Immature natural killer cell (primary cell): ENCODE results near the gene PLEKHG4B. TPM values are rescaled to one million over a fixed set of nuclear protein-coding genes. Genes with fewer than 3 reads are reported as not detected.
"Not testable (repeated sequence)": the region's sequence is repeated elsewhere in the genome, so short reads cannot be mapped to it uniquely, and the experiment has no call there.

Experiments used
- DNase-seq, 3 donors: peaks; one replicate each; pipeline ENCODE4 v3.0.0; 2022; ENCODE audit warnings: mixed read lengths in 1 of 3
- H3K27ac Mint-ChIP-seq, 6 donors: one replicate each; pipeline ENCODE4 v1.8.0; 2020; ENCODE audit warnings: mixed read lengths in 6 of 6, mild to moderate bottlenecking in 5 of 6, inconsistent platforms in 4 of 6, moderate library complexity in 3 of 6
- H3K27me3 Mint-ChIP-seq, 3 donors: one replicate each; pipeline ENCODE4 v1.8.0; 2020 to 2021; ENCODE audit warnings: low read depth in 3 of 3, mild to moderate bottlenecking in 3 of 3, mixed read lengths in 3 of 3, moderate library complexity in 3 of 3, inconsistent platforms in 1 of 3
- H3K36me3 Mint-ChIP-seq, 3 donors: one replicate each; pipeline ENCODE4 v1.8.0; 2020; ENCODE audit warnings: mixed read lengths in 3 of 3, inconsistent platforms in 2 of 3, mild to moderate bottlenecking in 2 of 3
- H3K4me1 Mint-ChIP-seq, 2 donors: one replicate each; pipeline ENCODE4 v1.8.0; 2020; ENCODE audit warnings: inconsistent platforms in 2 of 2, mild to moderate bottlenecking in 2 of 2, mixed read lengths in 2 of 2, moderate library complexity in 1 of 2
- H3K4me3 Mint-ChIP-seq, 5 donors: one replicate each; pipeline ENCODE4 v1.8.0; 2020; ENCODE audit warnings: mild to moderate bottlenecking in 5 of 5, mixed read lengths in 5 of 5, inconsistent platforms in 3 of 5, moderate library complexity in 3 of 5
- H3K9me3 Mint-ChIP-seq, 6 donors: one replicate each; pipeline ENCODE4 v1.8.0; 2020; ENCODE audit warnings: mild to moderate bottlenecking in 6 of 6, mixed read lengths in 6 of 6, inconsistent platforms in 4 of 6, moderate library complexity in 3 of 6
- polyA plus RNA-seq, 3 donors: library from polyadenylated mRNA; unstranded; fragments of 300-500 nt; fragmentation: Illumina TruSeq; gene quantifications; one replicate each; pipeline ENCODE4 v1.2.3, GENCODE V29; 2021

The PLEKHG4B gene
- polyA plus RNA-seq, 3 donors from 2014 or later, result not detected

- Mint-ChIP-seq H3K27me3 (peaks cover 4 to 21% (median 10%) of the 10 kb centered on the region in 3 donors), H3K27ac (peak overlapping the region; percentile 95 to 98 (median 96)), H3K4me1 (peaks cover 52 to 63% of the 10 kb centered on the region in 2 donors), H3K9me3 (no peaks in the 10 kb centered on the region), H3K4me3 (peak overlapping the region; percentile 93 to 97 (median 96)), H3K36me3 (peaks cover 2 to 8% (median 7%) of the 10 kb centered on the region in 3 donors)
- DNase-seq, result peak; percentile 39 to 44 (median 43)
Observed at GRCh38 chr5:219991-220390, 128.0 kb downstream of the PLEKHG4B start.

- Mint-ChIP-seq H3K4me1 (peaks cover 36 to 45% of the 10 kb centered on the region in 2 donors), H3K36me3 (peaks cover 18 to 27% (median 20%) of the 10 kb centered on the region in 3 donors), H3K27me3 (peaks cover 4 to 17% (median 6%) of the 10 kb centered on the region in 3 donors), H3K27ac (peak overlapping the region in 3 of 6 donors; percentile 55 to 75 (median 63))
- H3K4me3 Mint-ChIP-seq, H3K9me3 Mint-ChIP-seq, DNase-seq: not testable (repeated sequence)
Observed at GRCh38 chr5:222951-223715, 131.2 kb downstream of the PLEKHG4B start.

DNA sequence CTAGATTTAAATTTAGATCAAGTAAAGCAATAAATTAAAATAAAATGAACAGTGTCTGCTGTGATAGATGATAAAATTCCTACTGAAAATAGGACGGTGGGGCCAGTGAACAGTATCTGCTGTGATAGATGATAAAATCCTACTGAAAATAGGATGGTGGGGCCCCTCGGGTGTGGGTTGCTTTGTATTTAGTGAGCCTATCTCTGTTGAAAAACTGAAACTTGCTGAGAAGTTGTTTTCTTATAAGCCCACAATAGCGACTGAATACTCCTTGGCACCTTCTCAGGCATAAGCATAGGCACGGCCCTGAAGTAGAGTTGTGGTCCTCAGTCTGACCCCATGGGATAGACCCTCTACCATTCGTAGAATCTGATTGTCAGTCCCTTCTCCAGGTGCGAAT is 131.8 kb downstream of the PLEKHG4B start:
- peaks cover 36 to 45% of the 10 kb centered on the region in 2 donors for H3K4me1 Mint-ChIP-seq
- H3K27ac Mint-ChIP-seq, result peak overlapping the region in 1 of 6 donors; percentile 55
- H3K36me3 Mint-ChIP-seq, result peaks cover 20 to 30% (median 20%) of the 10 kb centered on the region in 3 donors
- H3K9me3 Mint-ChIP-seq, result no peaks in the 10 kb centered on the region
- no peak overlapping the region for H3K4me3 Mint-ChIP-seq
- no peak for DNase-seq
- peaks cover 3 to 16% (median 6%) of the 10 kb centered on the region in 3 donors for H3K27me3 Mint-ChIP-seq

- no peak for DNase-seq
- Mint-ChIP-seq H3K4me1 (peaks cover 26 to 30% of the 10 kb centered on the region in 2 donors), H3K4me3 (no peak overlapping the region), H3K9me3 (no peaks in the 10 kb centered on the region), H3K27ac (peak overlapping the region in 2 of 6 donors; percentile 12 to 35), H3K27me3 (peaks cover 0 to 8% (median 0%) of the 10 kb centered on the region in 3 donors), H3K36me3 (peaks cover 25 to 40% (median 30%) of the 10 kb centered on the region in 3 donors)
Observed at GRCh38 chr5:225334-225733, 133.4 kb downstream of the PLEKHG4B start.

DNA sequence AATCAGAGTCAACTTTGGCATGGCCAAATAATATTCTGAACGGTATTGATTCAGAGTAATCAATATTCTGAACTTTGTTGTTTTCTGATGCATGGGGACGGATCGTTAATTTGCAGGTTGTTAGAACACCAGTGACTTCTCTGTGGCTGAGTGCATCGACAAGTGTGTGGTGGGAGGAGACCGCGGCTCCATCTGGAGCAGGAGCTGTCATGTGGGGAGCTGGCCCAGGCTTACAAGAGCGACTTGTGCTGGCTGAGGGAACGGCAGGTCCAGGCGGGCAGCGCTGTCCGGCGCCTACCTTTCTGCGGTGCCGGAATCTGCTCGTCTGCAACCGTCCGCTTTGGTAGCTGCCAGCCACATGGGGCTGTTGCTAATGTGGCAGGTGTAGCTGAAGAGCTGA is 135.4 kb downstream of the PLEKHG4B start:
- H3K36me3 Mint-ChIP-seq, result peaks cover 30 to 50% (median 33%) of the 10 kb centered on the region in 3 donors
- H3K27ac Mint-ChIP-seq, DNase-seq, H3K4me3 Mint-ChIP-seq, H3K27me3 Mint-ChIP-seq, H3K9me3 Mint-ChIP-seq: not testable (repeated sequence)
- peaks cover 11 to 13% of the 10 kb centered on the region in 2 donors for H3K4me1 Mint-ChIP-seq

GRCh38 chr5:228886-229285 is 136.9 kb downstream of the PLEKHG4B start:
- Mint-ChIP-seq H3K4me1 (peaks cover 0 to 2% of the 10 kb centered on the region in 2 donors), H3K36me3 (peaks cover 35 to 61% (median 41%) of the 10 kb centered on the region in 3 donors), H3K27me3 (peaks cover 0 to 4% (median 0%) of the 10 kb centered on the region in 3 donors), H3K27ac (no peak overlapping the region), H3K4me3 (no peak overlapping the region), H3K9me3 (no peaks in the 10 kb centered on the region)
- no peak for DNase-seq

DNA sequence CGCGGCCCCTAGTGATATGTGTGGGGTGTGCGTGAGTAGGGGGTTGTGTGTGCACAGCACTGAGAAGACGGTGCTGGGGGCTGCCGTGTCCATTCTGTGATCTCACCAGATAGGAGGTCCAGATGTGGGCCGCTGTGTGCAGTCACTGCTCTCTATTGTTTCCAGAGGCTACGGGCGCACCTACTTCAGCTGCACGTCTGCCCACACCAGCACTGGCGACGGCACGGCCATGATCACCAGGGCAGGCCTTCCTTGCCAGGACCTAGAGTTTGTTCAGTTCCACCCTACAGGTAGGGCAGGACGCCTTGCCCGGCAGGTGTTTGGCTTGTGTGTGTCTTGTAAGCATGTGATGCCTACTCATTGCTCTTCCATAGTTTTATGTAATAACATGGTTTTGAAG is 138.7 kb downstream of the PLEKHG4B start:
- peaks cover 0 to 2% (median 0%) of the 10 kb centered on the region in 3 donors for H3K27me3 Mint-ChIP-seq

GRCh38 chr5:231661-232060 is 139.7 kb downstream of the PLEKHG4B start:
- peaks cover 26 to 56% (median 42%) of the 10 kb centered on the region in 3 donors for H3K36me3 Mint-ChIP-seq
- no peak for DNase-seq
- H3K4me3 Mint-ChIP-seq, result no peak overlapping the region
- no peak overlapping the region for H3K27ac Mint-ChIP-seq
- H3K27me3 Mint-ChIP-seq, result peaks cover 0 to 2% (median 0%) of the 10 kb centered on the region in 3 donors
- H3K9me3 Mint-ChIP-seq, result no peaks in the 10 kb centered on the region
- H3K4me1 Mint-ChIP-seq, result no peaks in the 10 kb centered on the region

More for the DNA sequence above, 138.7 kb downstream of the PLEKHG4B start:
- H3K4me1 Mint-ChIP-seq, result no peaks in the 10 kb centered on the region
- no peak overlapping the region for H3K4me3 Mint-ChIP-seq
- no peak for DNase-seq
- no peak overlapping the region for H3K27ac Mint-ChIP-seq
- H3K36me3 Mint-ChIP-seq, result peaks cover 30 to 58% (median 46%) of the 10 kb centered on the region in 3 donors
- no peaks in the 10 kb centered on the region for H3K9me3 Mint-ChIP-seq

DNA sequence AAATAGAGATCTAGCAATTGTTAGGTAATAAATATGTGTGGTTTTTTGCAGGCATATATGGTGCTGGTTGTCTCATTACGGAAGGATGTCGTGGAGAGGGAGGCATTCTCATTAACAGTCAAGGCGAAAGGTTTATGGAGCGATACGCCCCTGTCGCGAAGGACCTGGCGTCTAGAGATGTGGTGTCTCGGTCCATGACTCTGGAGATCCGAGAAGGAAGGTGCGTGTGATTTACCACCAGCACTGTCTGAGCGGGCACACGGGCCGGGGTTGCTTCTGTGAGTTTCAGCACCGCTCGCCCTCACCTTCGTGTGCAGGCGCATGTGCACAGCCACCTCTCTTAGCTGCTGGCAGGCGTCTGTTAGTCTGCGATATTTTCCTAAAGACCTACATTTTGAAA is 141.5 kb downstream of the PLEKHG4B start:
- not testable (repeated sequence) for DNase-seq, H3K4me1 Mint-ChIP-seq, H3K27me3 Mint-ChIP-seq, H3K9me3 Mint-ChIP-seq, H3K4me3 Mint-ChIP-seq, H3K27ac Mint-ChIP-seq
- H3K36me3 Mint-ChIP-seq, result peaks cover 22 to 51% (median 33%) of the 10 kb centered on the region in 3 donors

- no peak overlapping the region for H3K27ac Mint-ChIP-seq
- no peak overlapping the region for H3K4me3 Mint-ChIP-seq
- H3K27me3 Mint-ChIP-seq, result peaks cover 0 to 1% (median 0%) of the 10 kb centered on the region in 3 donors
- DNase-seq, result no peak
- H3K36me3 Mint-ChIP-seq, result peaks cover 17 to 46% (median 26%) of the 10 kb centered on the region in 3 donors
- no peaks in the 10 kb centered on the region for H3K4me1 Mint-ChIP-seq
- H3K9me3 Mint-ChIP-seq, result no peaks in the 10 kb centered on the region
Observed at GRCh38 chr5:234450-234849, 142.5 kb downstream of the PLEKHG4B start.

- H3K27ac Mint-ChIP-seq, H3K27me3 Mint-ChIP-seq, DNase-seq, H3K4me1 Mint-ChIP-seq, H3K9me3 Mint-ChIP-seq, H3K4me3 Mint-ChIP-seq: not testable (repeated sequence)
- H3K36me3 Mint-ChIP-seq, result peaks cover 17 to 48% (median 22%) of the 10 kb centered on the region in 3 donors
Observed at GRCh38 chr5:235527-235926, 143.6 kb downstream of the PLEKHG4B start.

GRCh38 chr5:237931-238330 is 146.0 kb downstream of the PLEKHG4B start:
- DNase-seq, H3K4me1 Mint-ChIP-seq, H3K27me3 Mint-ChIP-seq, H3K4me3 Mint-ChIP-seq, H3K9me3 Mint-ChIP-seq, H3K27ac Mint-ChIP-seq: not testable (repeated sequence)
- H3K36me3 Mint-ChIP-seq, result peaks cover 33 to 57% (median 40%) of the 10 kb centered on the region in 3 donors
